GM12865 (cell line): Measurements from ENCODE around the gene LIPT1.

Source experiments
- DNase-seq: peaks from one replicate; pipeline ENCODE4 v3.0.0; 2010; ENCODE audit warnings: low read depth
- H3K4me3 ChIP-seq: 2 replicates; pipeline ENCODE4 v1.5.1; 2011; ENCODE audit warnings: mild to moderate bottlenecking, low read depth, low read length, control low read depth
- TF ChIP-seq, protein P1 (sequence below): IDR thresholded peaks from 2 replicates; pipeline ENCODE4 v1.5.1; 2011; ENCODE audit warnings: low read length, control low read depth, low read depth, inconsistent platforms; ENCODE audit not compliant: insufficient read depth; ENCODE audit errors: missing control alignments

The LIPT1 gene

DNA sequence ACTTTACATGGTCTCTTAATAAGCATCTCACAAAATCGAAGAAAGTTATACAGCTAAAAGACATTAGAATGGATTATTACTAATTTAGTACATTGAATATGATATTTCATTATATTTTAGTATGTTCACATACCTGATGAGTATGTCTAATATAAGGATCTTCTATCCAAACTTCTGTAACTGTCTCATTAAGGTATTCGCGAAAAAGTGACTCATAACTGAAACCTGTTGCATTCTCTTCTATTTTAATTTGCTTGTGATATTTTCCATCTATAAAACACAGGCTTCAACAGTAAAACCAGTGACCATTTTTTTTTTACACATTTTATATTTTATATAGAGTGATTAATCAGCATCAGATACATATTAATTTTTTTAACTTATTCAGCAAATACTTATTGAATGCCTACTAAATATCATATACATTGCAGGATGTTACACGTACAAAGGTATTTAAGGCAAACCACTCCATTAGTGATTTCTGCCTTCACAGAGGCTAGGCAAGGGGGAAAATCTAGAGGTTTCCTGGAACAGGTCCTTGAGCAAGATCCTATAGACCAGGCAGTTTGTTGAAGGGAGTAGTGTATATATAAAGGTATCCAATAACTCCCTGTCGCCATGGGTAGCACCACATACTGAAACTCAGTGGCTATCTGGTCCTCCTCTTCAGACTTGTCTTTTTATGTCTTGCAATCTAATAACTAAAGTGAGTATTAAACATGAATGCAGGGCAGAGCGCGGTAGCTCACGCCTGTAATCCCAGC lies 16.8 kb downstream of the LIPT1 start:
- no peak for DNase-seq
- TF ChIP-seq, protein P1, sequence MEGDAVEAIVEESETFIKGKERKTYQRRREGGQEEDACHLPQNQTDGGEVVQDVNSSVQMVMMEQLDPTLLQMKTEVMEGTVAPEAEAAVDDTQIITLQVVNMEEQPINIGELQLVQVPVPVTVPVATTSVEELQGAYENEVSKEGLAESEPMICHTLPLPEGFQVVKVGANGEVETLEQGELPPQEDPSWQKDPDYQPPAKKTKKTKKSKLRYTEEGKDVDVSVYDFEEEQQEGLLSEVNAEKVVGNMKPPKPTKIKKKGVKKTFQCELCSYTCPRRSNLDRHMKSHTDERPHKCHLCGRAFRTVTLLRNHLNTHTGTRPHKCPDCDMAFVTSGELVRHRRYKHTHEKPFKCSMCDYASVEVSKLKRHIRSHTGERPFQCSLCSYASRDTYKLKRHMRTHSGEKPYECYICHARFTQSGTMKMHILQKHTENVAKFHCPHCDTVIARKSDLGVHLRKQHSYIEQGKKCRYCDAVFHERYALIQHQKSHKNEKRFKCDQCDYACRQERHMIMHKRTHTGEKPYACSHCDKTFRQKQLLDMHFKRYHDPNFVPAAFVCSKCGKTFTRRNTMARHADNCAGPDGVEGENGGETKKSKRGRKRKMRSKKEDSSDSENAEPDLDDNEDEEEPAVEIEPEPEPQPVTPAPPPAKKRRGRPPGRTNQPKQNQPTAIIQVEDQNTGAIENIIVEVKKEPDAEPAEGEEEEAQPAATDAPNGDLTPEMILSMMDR = no peak
- no peak overlapping the region for H3K4me3 ChIP-seq

GRCh38 chr2:99180755-99181623 lies 26.2 kb downstream of the LIPT1 start, which contains the start of the genes MITD1 and MRPL30:
MITD1 (minus strand) TSS chr2:99181058; CDS start chr2:99180981, 77 bp downstream.
MRPL30 (plus strand) TSS chr2:99181184; CDS start chr2:99186204, 5,020 bp downstream.
- TF ChIP-seq, protein P1 = no peak
- DNase-seq = peak; percentile 96
- H3K4me3 ChIP-seq = peak within 1 kb of the TSS; percentile 95

GRCh38 chr2:99181624-99182000 lies 26.8 kb downstream of the LIPT1 start:
- TF ChIP-seq, protein P1 = no peak
- no peak for DNase-seq
- peak overlapping the region; percentile 95 for H3K4me3 ChIP-seq

DNA sequence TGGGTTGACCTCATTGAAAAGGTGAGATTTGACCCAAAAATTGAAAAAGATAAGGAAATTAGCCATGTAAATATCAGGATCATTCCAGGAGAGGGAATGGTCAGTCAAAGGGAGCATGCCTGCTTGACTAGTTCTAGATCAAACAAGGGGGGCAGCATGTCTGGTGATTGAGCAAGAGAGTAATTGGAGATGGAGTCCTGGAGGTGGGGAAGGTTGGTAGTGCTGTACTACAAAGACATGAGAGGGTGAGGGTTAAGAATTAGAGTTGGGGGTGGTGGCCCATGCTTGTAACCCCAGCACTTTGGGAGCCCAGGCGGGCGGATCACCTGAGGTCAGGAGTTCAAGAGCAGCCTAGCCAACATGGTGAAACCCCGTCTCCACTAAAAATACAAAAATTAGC lies 28.3 kb downstream of the LIPT1 start:
- no peak for DNase-seq
- TF ChIP-seq, protein P1 = no peak
- no peak overlapping the region for H3K4me3 ChIP-seq

GRCh38 chr2:99184811-99185210 lies 30.0 kb downstream of the LIPT1 start:
- DNase-seq = no peak
- H3K4me3 ChIP-seq = no peak overlapping the region
- TF ChIP-seq, protein P1 = no peak

- H3K4me3 ChIP-seq = no peak overlapping the region
- DNase-seq = no peak
- TF ChIP-seq, protein P1 = no peak
Observed at GRCh38 chr2:99187011-99187410, 32.2 kb downstream of the LIPT1 start.
